HCT116 (cell line): ENCODE results near the gene EVL. TPM values are rescaled to one million over a fixed set of nuclear protein-coding genes. Genes with fewer than 3 reads are reported as not detected.

Experiments
- ATAC-seq: fragments of 200-7000 bp; cut with Tn5 transposase; 2 replicates; pipeline ENCODE4 v1.9.1; 2020; ENCODE audit warnings: mild to moderate bottlenecking, moderate library complexity
- BruUV-seq: library from RNA; stranded (reverse); fragments of 400-500 nt; replicated peaks from 2 replicates; lab custom pipeline; 2021; lab: Mats Ljungman, UMichigan
- CTCF ChIA-PET: fragments of 300-600 bp; sonication (Branson Sonifier 250); formaldehyde crosslinking; loops from one replicate; lab custom pipeline; 2021; ENCODE audit warnings: antibody characterized with exemption; lab: Charles Lee
- POLR2A ChIA-PET: fragments of 300-600, 350-600 bp; sonication (Branson Sonifier 250); formaldehyde crosslinking; loops from one replicate; lab custom pipeline; 2021; ENCODE audit warnings: antibody characterized with exemption; lab: Charles Lee
- RAD21 ChIA-PET, 2 experiments: fragments of 300-600 bp; sonication (Branson Sonifier 250); formaldehyde crosslinking; loops; one replicate each; lab custom pipeline; 2023; ENCODE audit warnings: low total read pairs in 2 of 2; ENCODE audit not compliant: uncharacterized antibody in 2 of 2, unreplicated experiment in 2 of 2, low non-redundant PET in 1 of 2; lab: Charles Lee
- DNase-seq: peaks from one replicate; pipeline ENCODE4 v3.0.0-alpha.2; 2010; ENCODE audit warnings: low read depth, low spot score
- H2AFZ ChIP-seq: fragments of 200-600 bp; shearing (Covaris generic), sonication (generic); 2 replicates; pipeline ENCODE4 v1.6.1; 2017; ENCODE audit warnings: low read depth, mixed run types, mixed read lengths, antibody characterized with exemption, low read length; ENCODE audit not compliant: poor library complexity, severe bottlenecking
- H3K27ac ChIP-seq: 2 replicates; pipeline ENCODE4 v1.5.1; 2012; ENCODE audit warnings: low read depth, low read length
- H3K27me3 ChIP-seq: fragments of 200-600 bp; sonication (generic); 2 replicates; pipeline ENCODE4 v1.6.1; 2016; ENCODE audit warnings: mixed run types, low read length, mixed read lengths; ENCODE audit not compliant: insufficient read depth
- H3K36me3 ChIP-seq, 2 experiments: fragments of 200-500 bp in 1 of 2; fragments of 200-600 bp in 1 of 2; sonication (Bioruptor generic) in 1 of 2; sonication (generic) in 1 of 2; 2 replicates each; pipeline versions ENCODE4 v1.5.1 to v1.6.1; 2014 to 2016; ENCODE audit warnings: low read length in 2 of 2, inconsistent platforms in 1 of 2, mixed read lengths in 1 of 2, mixed run types in 1 of 2; ENCODE audit not compliant: insufficient read depth in 2 of 2, control insufficient read depth in 1 of 2
- H3K4me1 ChIP-seq, 2 experiments: fragments of 200-600 bp in 1 of 2; sonication (generic) in 1 of 2; 2 replicates each; pipeline versions ENCODE4 v1.5.1 to v1.6.1; 2012 to 2017; ENCODE audit warnings: low read length in 2 of 2, inconsistent platforms in 1 of 2, mild to moderate bottlenecking in 1 of 2, mixed read lengths in 1 of 2, mixed run types in 1 of 2, moderate library complexity in 1 of 2; ENCODE audit not compliant: insufficient read depth in 2 of 2, control insufficient read depth in 1 of 2
- H3K4me2 ChIP-seq: fragments of 200-600 bp; sonication (generic); 2 replicates; pipeline ENCODE4 v1.6.1; 2017; ENCODE audit warnings: mixed run types, low read length, mixed read lengths
- H3K4me3 ChIP-seq, 2 experiments: fragments of 200-600 bp in 1 of 2; sonication (generic) in 1 of 2; replicated peaks in 1 of 2; 2 replicates each; pipeline ENCODE4 v1.5.1; 2011 to 2016; ENCODE audit warnings: low read length in 2 of 2, control low read depth in 1 of 2, low read depth in 1 of 2, mild to moderate bottlenecking in 1 of 2, mixed read lengths in 1 of 2, mixed run types in 1 of 2
- H3K79me2 ChIP-seq: fragments of 200-600 bp; sonication (generic); 2 replicates; pipeline ENCODE4 v1.6.1; 2017; ENCODE audit warnings: mild to moderate bottlenecking, mixed run types, low read length, moderate library complexity, mixed read lengths; ENCODE audit not compliant: insufficient read depth
- H3K9ac ChIP-seq: fragments of 200-600 bp; sonication (generic); 2 replicates; pipeline ENCODE4 v1.6.1; 2016; ENCODE audit warnings: low read length, mixed read lengths
- H3K9me2 ChIP-seq: fragments of 200-600 bp; sonication (generic), shearing (Covaris generic); 2 replicates; pipeline ENCODE4 v1.6.1; 2017; ENCODE audit warnings: mixed run types, mild to moderate bottlenecking, moderate library complexity; ENCODE audit not compliant: insufficient read depth
- H3K9me3 ChIP-seq, 2 experiments: fragments of 200-500 bp in 1 of 2; fragments of 200-600 bp in 1 of 2; sonication (Bioruptor generic) in 1 of 2; sonication (generic) in 1 of 2; 2 replicates each; pipeline ENCODE4 v1.6.1; 2014 to 2017; ENCODE audit warnings: low read length in 2 of 2, mixed read lengths in 2 of 2, inconsistent platforms in 1 of 2, low read depth in 1 of 2, mild to moderate bottlenecking in 1 of 2, mixed run types in 1 of 2, moderate library complexity in 1 of 2; ENCODE audit not compliant: control insufficient read depth in 1 of 2, insufficient read depth in 1 of 2
- H4K20me1 ChIP-seq: fragments of 200-600 bp; sonication (generic), shearing (Covaris generic); 2 replicates; pipeline ENCODE4 v1.6.1; 2017; ENCODE audit warnings: mixed run types, mild to moderate bottlenecking, moderate library complexity; ENCODE audit not compliant: insufficient read depth
- CEBPB ChIP-seq: IDR thresholded peaks from 2 replicates; pipeline ENCODE4 v1.6.1; 2012; ENCODE audit warnings: low read depth
- EGR1 ChIP-seq: IDR thresholded peaks from 2 replicates; pipeline ENCODE4 v1.6.1; 2012; ENCODE audit warnings: low read depth
- FOSL1 ChIP-seq: IDR thresholded peaks from 2 replicates; pipeline ENCODE4 v1.6.1; 2012; ENCODE audit warnings: low read depth
- JUND ChIP-seq: IDR thresholded peaks from 2 replicates; pipeline ENCODE4 v1.6.1; 2012
- POLR2AphosphoS5 ChIP-seq: IDR thresholded peaks from 2 replicates; pipeline ENCODE4 v1.6.1; 2011; ENCODE audit warnings: mild to moderate bottlenecking, low read depth, low read length, moderate library complexity
- SRF ChIP-seq: IDR thresholded peaks from 2 replicates; pipeline ENCODE4 v1.6.1; 2012; ENCODE audit warnings: low read depth
- TCF7L2 ChIP-seq: IDR thresholded peaks from 2 replicates; pipeline ENCODE4 v1.7.0; 2011; ENCODE audit warnings: borderline replicate concordance, inconsistent platforms; ENCODE audit not compliant: insufficient read depth, insufficient read length; ENCODE audit errors: extremely low read depth
- YY1 ChIP-seq: IDR thresholded peaks from 2 replicates; pipeline ENCODE4 v1.6.1; 2011; ENCODE audit warnings: low read length, low read depth, moderate library complexity, mild to moderate bottlenecking; ENCODE audit not compliant: insufficient replicate concordance; ENCODE audit errors: extremely low read depth
- intact Hi-C: fragments of 100-400 bp; cut with micrococcal nuclease; formaldehyde crosslinking; loops from 2 replicates; pipeline ENCODE4 v1.10.0; 2022
- total RNA-seq: library from RNA; stranded (reverse); gene quantifications from one replicate; pipeline ENCODE4 v1.2.1, GENCODE V29; 2021; ENCODE audit not compliant: unreplicated experiment
- TF ChIP-seq, protein P1 (sequence below): IDR thresholded peaks from 2 replicates; pipeline ENCODE4 v1.6.1; 2012; ENCODE audit warnings: low read depth
- TF ChIP-seq, protein P2 (sequence below): IDR thresholded peaks from 2 replicates; pipeline ENCODE4 v1.6.1; 2012
- TF ChIP-seq, protein P3 (sequence below), 3 experiments: fragments of 200-600 bp in 1 of 3; sonication (generic) in 1 of 3; IDR thresholded peaks in 2 of 3; conservative IDR thresholded peaks in 1 of 3; 2 replicates each; pipeline ENCODE4 v1.5.1; 2012 to 2017; ENCODE audit warnings: low read depth in 2 of 3, low read length in 2 of 3, antibody characterized with exemption in 1 of 3, borderline replicate concordance in 1 of 3, control low read depth in 1 of 3, mild to moderate bottlenecking in 1 of 3, mixed read lengths in 1 of 3, mixed run types in 1 of 3, moderate library complexity in 1 of 3; ENCODE audit not compliant: insufficient read depth in 1 of 3

EVL gene
- total RNA-seq, 1 experiment from 2014 or later, result 19.9 TPM

DNA sequence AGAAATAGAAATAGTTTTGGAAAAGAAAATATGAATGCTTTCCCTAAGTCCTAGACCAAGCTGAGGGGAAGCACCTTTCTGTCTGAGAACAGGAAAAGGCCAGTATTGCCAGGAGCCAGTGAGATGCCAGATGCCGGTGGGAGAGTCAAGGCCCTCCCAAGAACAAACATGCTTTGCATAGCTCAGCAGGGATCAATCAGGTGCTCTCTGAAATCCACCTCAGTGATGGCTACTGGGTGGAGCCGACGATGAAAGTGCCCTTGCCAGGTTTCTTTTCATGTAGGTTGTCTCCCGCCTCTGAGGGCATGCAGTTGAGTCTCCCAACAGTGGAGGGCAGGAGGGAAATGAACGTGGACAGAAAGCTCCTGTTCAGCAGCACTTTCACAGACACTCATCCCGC lies 66.0 kb downstream of the EVL start (continued):
- TF ChIP-seq, protein P1, sequence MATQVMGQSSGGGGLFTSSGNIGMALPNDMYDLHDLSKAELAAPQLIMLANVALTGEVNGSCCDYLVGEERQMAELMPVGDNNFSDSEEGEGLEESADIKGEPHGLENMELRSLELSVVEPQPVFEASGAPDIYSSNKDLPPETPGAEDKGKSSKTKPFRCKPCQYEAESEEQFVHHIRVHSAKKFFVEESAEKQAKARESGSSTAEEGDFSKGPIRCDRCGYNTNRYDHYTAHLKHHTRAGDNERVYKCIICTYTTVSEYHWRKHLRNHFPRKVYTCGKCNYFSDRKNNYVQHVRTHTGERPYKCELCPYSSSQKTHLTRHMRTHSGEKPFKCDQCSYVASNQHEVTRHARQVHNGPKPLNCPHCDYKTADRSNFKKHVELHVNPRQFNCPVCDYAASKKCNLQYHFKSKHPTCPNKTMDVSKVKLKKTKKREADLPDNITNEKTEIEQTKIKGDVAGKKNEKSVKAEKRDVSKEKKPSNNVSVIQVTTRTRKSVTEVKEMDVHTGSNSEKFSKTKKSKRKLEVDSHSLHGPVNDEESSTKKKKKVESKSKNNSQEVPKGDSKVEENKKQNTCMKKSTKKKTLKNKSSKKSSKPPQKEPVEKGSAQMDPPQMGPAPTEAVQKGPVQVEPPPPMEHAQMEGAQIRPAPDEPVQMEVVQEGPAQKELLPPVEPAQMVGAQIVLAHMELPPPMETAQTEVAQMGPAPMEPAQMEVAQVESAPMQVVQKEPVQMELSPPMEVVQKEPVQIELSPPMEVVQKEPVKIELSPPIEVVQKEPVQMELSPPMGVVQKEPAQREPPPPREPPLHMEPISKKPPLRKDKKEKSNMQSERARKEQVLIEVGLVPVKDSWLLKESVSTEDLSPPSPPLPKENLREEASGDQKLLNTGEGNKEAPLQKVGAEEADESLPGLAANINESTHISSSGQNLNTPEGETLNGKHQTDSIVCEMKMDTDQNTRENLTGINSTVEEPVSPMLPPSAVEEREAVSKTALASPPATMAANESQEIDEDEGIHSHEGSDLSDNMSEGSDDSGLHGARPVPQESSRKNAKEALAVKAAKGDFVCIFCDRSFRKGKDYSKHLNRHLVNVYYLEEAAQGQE, result no peak
- TF ChIP-seq YY1, result no peak
- TF ChIP-seq, all 23 proteins: peak for 0

DNA sequence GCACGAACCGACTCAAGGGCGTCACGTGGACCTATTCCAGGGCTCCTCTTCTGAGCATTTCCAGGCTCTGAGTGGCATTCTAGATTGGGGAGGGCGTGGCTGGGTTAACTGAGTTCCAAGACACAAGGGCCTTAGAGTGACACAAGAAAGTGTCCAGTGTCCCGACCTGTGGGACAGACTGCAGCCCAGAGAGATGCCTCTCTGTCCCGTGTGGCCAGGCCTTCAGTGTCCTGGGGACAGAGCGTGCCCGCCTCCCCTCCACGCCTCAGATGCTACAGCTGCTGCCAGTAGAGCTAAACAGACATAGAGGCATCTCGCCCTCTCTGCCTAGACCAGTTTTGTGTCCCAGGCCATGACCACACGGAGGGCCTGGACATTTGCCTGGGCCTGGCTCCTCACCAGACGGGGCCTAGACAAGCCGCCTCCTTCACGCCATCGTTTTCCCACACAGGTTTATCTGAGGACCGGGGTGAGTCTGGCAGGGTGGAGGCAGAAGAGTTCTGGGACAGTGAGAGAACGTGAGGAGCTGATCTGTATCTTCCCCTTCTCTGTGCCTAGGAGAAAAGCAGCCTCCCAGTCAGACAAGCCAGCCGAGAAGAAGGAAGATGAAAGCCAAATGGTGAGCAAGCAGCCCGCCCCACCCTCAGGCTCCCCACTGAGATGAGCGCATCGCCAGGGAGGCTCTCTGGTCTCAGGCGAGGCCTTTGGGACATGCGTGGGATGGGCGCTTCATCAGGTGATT lies 67.1 kb downstream of the EVL start:
- Histone ChIP-seq H3K4me3 (no peak overlapping the region), H3K9ac (no peak overlapping the region), H2AFZ (no peak overlapping the region), H3K9me2 (no peaks in the 10 kb centered on the region), H3K79me2 (no peaks in the 10 kb centered on the region), H4K20me1 (no peaks in the 10 kb centered on the region)
- ATAC-seq, result peak; percentile 44
- CTCF ChIA-PET, result no interaction called here
- POLR2A ChIA-PET, result no interaction called here
- TF ChIP-seq, protein P1, result no peak
- TF ChIP-seq JUND, result no peak
- TF ChIP-seq POLR2AphosphoS5, result no peak
- no peak for TF ChIP-seq SRF
- TF ChIP-seq, protein P2, sequence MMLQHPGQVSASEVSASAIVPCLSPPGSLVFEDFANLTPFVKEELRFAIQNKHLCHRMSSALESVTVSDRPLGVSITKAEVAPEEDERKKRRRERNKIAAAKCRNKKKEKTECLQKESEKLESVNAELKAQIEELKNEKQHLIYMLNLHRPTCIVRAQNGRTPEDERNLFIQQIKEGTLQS, result no peak
- no peak for TF ChIP-seq CEBPB
- TF ChIP-seq, protein P3, sequence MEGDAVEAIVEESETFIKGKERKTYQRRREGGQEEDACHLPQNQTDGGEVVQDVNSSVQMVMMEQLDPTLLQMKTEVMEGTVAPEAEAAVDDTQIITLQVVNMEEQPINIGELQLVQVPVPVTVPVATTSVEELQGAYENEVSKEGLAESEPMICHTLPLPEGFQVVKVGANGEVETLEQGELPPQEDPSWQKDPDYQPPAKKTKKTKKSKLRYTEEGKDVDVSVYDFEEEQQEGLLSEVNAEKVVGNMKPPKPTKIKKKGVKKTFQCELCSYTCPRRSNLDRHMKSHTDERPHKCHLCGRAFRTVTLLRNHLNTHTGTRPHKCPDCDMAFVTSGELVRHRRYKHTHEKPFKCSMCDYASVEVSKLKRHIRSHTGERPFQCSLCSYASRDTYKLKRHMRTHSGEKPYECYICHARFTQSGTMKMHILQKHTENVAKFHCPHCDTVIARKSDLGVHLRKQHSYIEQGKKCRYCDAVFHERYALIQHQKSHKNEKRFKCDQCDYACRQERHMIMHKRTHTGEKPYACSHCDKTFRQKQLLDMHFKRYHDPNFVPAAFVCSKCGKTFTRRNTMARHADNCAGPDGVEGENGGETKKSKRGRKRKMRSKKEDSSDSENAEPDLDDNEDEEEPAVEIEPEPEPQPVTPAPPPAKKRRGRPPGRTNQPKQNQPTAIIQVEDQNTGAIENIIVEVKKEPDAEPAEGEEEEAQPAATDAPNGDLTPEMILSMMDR (IDR thresholded peaks at IDR 0.05 in 2 of 3, conservative IDR thresholded peaks at IDR 0.05 in 1 of 3; ENCODE audit: borderline replicate concordance in 1 of 3, insufficient read depth in 1 of 3, low read depth in 2 of 3, low read length in 2 of 3), result no peak
- TF ChIP-seq FOSL1, result no peak
- no peak for TF ChIP-seq EGR1
- no peak for TF ChIP-seq TCF7L2
- TF ChIP-seq, all 23 proteins: peak for 0
- Histone ChIP-seq H3K9me3 (no peaks in the 10 kb centered on the region), H3K36me3 (no peaks in the 10 kb centered on the region), H3K4me2 (peak overlapping the region; percentile 19; the same call in 1 of the 2 replicates), H3K27me3 (no peaks in the 10 kb centered on the region), H3K27ac (no peak overlapping the region), H3K4me1 (peaks cover 0 to 12% of the 10 kb centered on the region in 2 experiments; a peak in 2 of 4 replicates)
- intact Hi-C loops, result no loop called here
- DNase-seq, result no peak
- RAD21 ChIA-PET, result no interaction called here
- BruUV-seq, result no TSS peak
